ENCODE measurements around the gene ADGRV1.

The ADGRV1 gene

GRCh38 chr5:90636948-90637347 lies 78.4 kb downstream of the ADGRV1 start:
- TF ChIP-seq CTCF (IDR thresholded peaks at IDR 0.05; ENCODE audit: insufficient read depth, low read length, poor library complexity, severe bottlenecking): no peak
- DNase-seq (ENCODE audit: extremely low read depth, insufficient read length): no peak
- Histone ChIP-seq H3K4me3 (replicated peaks; ENCODE audit: low read depth, low read length) (no peak overlapping the region), H3K36me3 (ENCODE audit: control insufficient read depth, insufficient read depth, low read length) (no peaks in the 10 kb centered on the region), H3K27me3 (replicated peaks; ENCODE audit: control insufficient read depth, insufficient read depth, low read length) (no peaks in the 10 kb centered on the region)

GRCh38 chr5:90637731-90638130 lies 79.1 kb downstream of the ADGRV1 start:
- Histone ChIP-seq H3K36me3 (ENCODE audit: control insufficient read depth, insufficient read depth, low read length) (no peaks in the 10 kb centered on the region), H3K27me3 (replicated peaks; ENCODE audit: control insufficient read depth, insufficient read depth, low read length) (no peaks in the 10 kb centered on the region), H3K4me3 (replicated peaks; ENCODE audit: low read depth, low read length) (no peak overlapping the region)
- TF ChIP-seq CTCF (IDR thresholded peaks at IDR 0.05; ENCODE audit: insufficient read depth, low read length, poor library complexity, severe bottlenecking): no peak
- no peak for DNase-seq (ENCODE audit: extremely low read depth, insufficient read length)

GRCh38 chr5:90638878-90639277 lies 80.3 kb downstream of the ADGRV1 start:
- no peak for DNase-seq (ENCODE audit: extremely low read depth, insufficient read length)
- no peak for TF ChIP-seq CTCF (IDR thresholded peaks at IDR 0.05; ENCODE audit: insufficient read depth, low read length, poor library complexity, severe bottlenecking)
- no peak overlapping the region for H3K4me3 ChIP-seq (replicated peaks; ENCODE audit: low read depth, low read length)
- H3K36me3 ChIP-seq (ENCODE audit: control insufficient read depth, insufficient read depth, low read length): no peaks in the 10 kb centered on the region
- no peaks in the 10 kb centered on the region for H3K27me3 ChIP-seq (replicated peaks; ENCODE audit: control insufficient read depth, insufficient read depth, low read length)

GRCh38 chr5:90640484-90641059 lies 82.0 kb downstream of the ADGRV1 start:
- peak overlapping the region; percentile 14 for H3K4me3 ChIP-seq (replicated peaks; ENCODE audit: low read depth, low read length)
- TF ChIP-seq CTCF (IDR thresholded peaks at IDR 0.05; ENCODE audit: insufficient read depth, low read length, poor library complexity, severe bottlenecking): no peak
- DNase-seq (ENCODE audit: extremely low read depth, insufficient read length): no peak
- H3K27me3 ChIP-seq (replicated peaks; ENCODE audit: control insufficient read depth, insufficient read depth, low read length): no peaks in the 10 kb centered on the region
- no peaks in the 10 kb centered on the region for H3K36me3 ChIP-seq (ENCODE audit: control insufficient read depth, insufficient read depth, low read length)

GRCh38 chr5:90641528-90641927 lies 82.9 kb downstream of the ADGRV1 start:
- Histone ChIP-seq H3K4me3 (replicated peaks; ENCODE audit: low read depth, low read length) (no peak overlapping the region), H3K36me3 (ENCODE audit: control insufficient read depth, insufficient read depth, low read length) (no peaks in the 10 kb centered on the region), H3K27me3 (replicated peaks; ENCODE audit: control insufficient read depth, insufficient read depth, low read length) (no peaks in the 10 kb centered on the region)
- no peak for DNase-seq (ENCODE audit: extremely low read depth, insufficient read length)
- TF ChIP-seq CTCF (IDR thresholded peaks at IDR 0.05; ENCODE audit: insufficient read depth, low read length, poor library complexity, severe bottlenecking): no peak

- H3K27me3 ChIP-seq (replicated peaks; ENCODE audit: control insufficient read depth, insufficient read depth, low read length): no peaks in the 10 kb centered on the region
- H3K4me3 ChIP-seq (replicated peaks; ENCODE audit: low read depth, low read length): no peak overlapping the region
- H3K36me3 ChIP-seq (ENCODE audit: control insufficient read depth, insufficient read depth, low read length): no peaks in the 10 kb centered on the region
- no peak for TF ChIP-seq CTCF (IDR thresholded peaks at IDR 0.05; ENCODE audit: insufficient read depth, low read length, poor library complexity, severe bottlenecking)
- DNase-seq (ENCODE audit: extremely low read depth, insufficient read length): no peak
These were observed 84.2 kb downstream of the ADGRV1 start for GRCh38 chr5:90642706-90643229.

Data from GM06990 (cell line).